C4-2B (cell line): Measurements from ENCODE around the gene HACE1.

Experiments
- ZFX ChIP-seq: fragments of 450-650 bp; IDR thresholded peaks from 2 replicates; pipeline ENCODE4 v1.6.1; 2017
- TF ChIP-seq, protein P1 (sequence below): fragments of 450-650 bp; conservative IDR thresholded peaks from 2 replicates; pipeline ENCODE4 v1.5.1; 2017; ENCODE audit warnings: mild to moderate bottlenecking

DNA sequence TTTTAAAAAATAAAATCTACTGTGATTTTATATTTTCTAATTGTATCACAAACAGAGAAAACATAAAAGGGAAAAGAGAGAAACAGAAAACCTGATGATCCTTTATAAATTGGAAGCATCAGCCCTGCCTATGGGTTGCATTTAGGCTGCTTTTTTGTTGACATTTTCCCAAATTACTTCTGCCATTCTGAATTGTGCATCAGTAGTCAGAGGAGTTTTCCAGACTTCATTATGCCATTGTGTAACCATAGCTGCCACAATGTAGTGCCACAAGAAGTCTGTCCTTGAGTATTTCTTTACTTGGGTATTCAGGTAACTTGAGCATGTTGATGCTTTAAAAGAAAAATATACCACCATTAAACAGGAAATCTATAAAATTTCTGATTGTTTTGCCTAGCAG lies 130.3 kb downstream of the HACE1 start:
- TF ChIP-seq, protein P1, sequence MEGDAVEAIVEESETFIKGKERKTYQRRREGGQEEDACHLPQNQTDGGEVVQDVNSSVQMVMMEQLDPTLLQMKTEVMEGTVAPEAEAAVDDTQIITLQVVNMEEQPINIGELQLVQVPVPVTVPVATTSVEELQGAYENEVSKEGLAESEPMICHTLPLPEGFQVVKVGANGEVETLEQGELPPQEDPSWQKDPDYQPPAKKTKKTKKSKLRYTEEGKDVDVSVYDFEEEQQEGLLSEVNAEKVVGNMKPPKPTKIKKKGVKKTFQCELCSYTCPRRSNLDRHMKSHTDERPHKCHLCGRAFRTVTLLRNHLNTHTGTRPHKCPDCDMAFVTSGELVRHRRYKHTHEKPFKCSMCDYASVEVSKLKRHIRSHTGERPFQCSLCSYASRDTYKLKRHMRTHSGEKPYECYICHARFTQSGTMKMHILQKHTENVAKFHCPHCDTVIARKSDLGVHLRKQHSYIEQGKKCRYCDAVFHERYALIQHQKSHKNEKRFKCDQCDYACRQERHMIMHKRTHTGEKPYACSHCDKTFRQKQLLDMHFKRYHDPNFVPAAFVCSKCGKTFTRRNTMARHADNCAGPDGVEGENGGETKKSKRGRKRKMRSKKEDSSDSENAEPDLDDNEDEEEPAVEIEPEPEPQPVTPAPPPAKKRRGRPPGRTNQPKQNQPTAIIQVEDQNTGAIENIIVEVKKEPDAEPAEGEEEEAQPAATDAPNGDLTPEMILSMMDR = no peak
- no peak for TF ChIP-seq ZFX
